RWPE2 (cell line): ENCODE data around the gene BIRC2.
A peak's percentile ranks its signal among the peaks of the same experiment; 100 is the strongest.

Source experiments
- ATAC-seq: fragments of 200-7000 bp; cut with Tn5 transposase; 3 replicates; pipeline ENCODE4 v1.9.1; 2021; ENCODE audit warnings: low read depth
- DNase-seq: peaks from one replicate; pipeline ENCODE4 v3.0.0-alpha.2; 2020; ENCODE audit warnings: low spot score
- H3K27ac ChIP-seq: fragments of 450-650 bp; 2 replicates; pipeline ENCODE4 v1.5.1; 2017; ENCODE audit warnings: mild to moderate bottlenecking; ENCODE audit not compliant: poor library complexity, severe bottlenecking
- H3K27me3 ChIP-seq: fragments of 250-450 bp; sonication (Bioruptor Pico); 2 replicates; pipeline ENCODE4 v1.5.1; 2021; ENCODE audit warnings: mild to moderate bottlenecking, moderate library complexity; ENCODE audit not compliant: insufficient read depth, poor library complexity, severe bottlenecking
- H3K36me3 ChIP-seq: fragments of 250-450 bp; sonication (Bioruptor Pico); 2 replicates; pipeline ENCODE4 v1.5.1; 2020; ENCODE audit warnings: low read depth, mild to moderate bottlenecking, moderate library complexity
- H3K4me1 ChIP-seq: fragments of 250-450 bp; sonication (Bioruptor Pico); 2 replicates; pipeline ENCODE4 v1.5.1; 2021; ENCODE audit warnings: mild to moderate bottlenecking, moderate library complexity; ENCODE audit not compliant: insufficient read depth, poor library complexity, severe bottlenecking
- H3K4me3 ChIP-seq: fragments of 250-450 bp; sonication (Bioruptor Pico); 2 replicates; pipeline ENCODE4 v1.5.1; 2021; ENCODE audit warnings: mild to moderate bottlenecking, moderate library complexity; ENCODE audit not compliant: severe bottlenecking
- H3K9me3 ChIP-seq: fragments of 250-450 bp; sonication (Bioruptor Pico); 2 replicates; pipeline ENCODE4 v1.5.1; 2021; ENCODE audit warnings: mild to moderate bottlenecking, moderate library complexity; ENCODE audit not compliant: severe bottlenecking
- CTCF ChIP-seq: fragments of 450-650 bp; IDR thresholded peaks from one replicate; pipeline ENCODE4 v1.5.1; 2017; ENCODE audit warnings: mild to moderate bottlenecking, moderate library complexity; ENCODE audit not compliant: poor library complexity, severe bottlenecking

Gene BIRC2

DNA sequence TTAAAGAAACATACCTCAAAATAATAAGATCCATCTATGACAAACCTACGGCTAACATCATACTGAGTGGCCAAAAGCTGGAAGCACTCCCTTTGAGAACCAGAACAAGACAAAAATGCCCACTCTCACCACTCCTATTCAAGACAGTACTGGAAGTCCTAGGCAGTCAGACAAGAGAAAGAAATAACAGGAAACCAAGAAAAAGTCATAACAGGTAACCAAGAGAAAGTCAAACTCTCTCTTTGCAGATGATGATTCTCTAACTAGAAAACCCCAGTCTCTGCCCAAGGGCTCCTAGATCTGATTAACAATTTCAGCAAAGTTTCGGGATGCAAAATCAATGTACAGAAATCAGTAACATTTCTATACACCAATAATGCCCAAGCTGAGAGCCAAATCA lies 70.0 kb downstream of the BIRC2 start:
- peaks cover 8% of the 10 kb centered on the region; the same call in 1 of the 2 replicates for H3K36me3 ChIP-seq
- no peak for TF ChIP-seq CTCF
- no peak for ATAC-seq
- H3K9me3 ChIP-seq: peaks cover 2% of the 10 kb centered on the region
- H3K4me3 ChIP-seq: no peak overlapping the region
- no peaks in the 10 kb centered on the region for H3K27me3 ChIP-seq
- no peak overlapping the region for H3K27ac ChIP-seq
- DNase-seq: no peak
- peaks cover 12% of the 10 kb centered on the region for H3K4me1 ChIP-seq

DNA sequence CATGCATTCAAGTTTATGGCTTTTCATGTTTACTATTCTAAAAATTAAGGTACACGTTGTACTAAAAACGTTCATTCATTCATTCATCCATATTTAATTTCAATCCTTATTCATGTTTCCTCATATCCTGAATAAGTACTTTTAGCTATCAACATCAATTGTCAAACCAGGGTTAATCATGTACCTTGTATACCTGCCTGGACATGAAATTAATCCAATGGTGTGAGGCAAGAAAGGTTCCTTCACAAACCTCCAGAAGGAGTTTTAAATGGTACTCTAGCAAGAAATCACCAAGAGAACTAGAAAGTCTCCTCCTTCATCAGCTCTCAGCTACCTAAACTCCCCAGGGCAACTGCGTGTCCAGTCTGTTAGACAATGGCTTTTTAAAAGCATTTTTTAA lies 72.2 kb downstream of the BIRC2 start:
- no peak overlapping the region for H3K27ac ChIP-seq
- DNase-seq (no peak), ATAC-seq (peak; percentile 68)
- no peak overlapping the region for H3K4me3 ChIP-seq
- peaks cover 2% of the 10 kb centered on the region for H3K9me3 ChIP-seq
- TF ChIP-seq CTCF: no peak
- peaks cover 8% of the 10 kb centered on the region; the same call in 1 of the 2 replicates for H3K36me3 ChIP-seq
- H3K4me1 ChIP-seq: peaks cover 10% of the 10 kb centered on the region
- H3K27me3 ChIP-seq: no peaks in the 10 kb centered on the region

GRCh38 chr11:102420547-102420946 lies 73.5 kb downstream of the BIRC2 start:
- no peak for ATAC-seq
- Histone ChIP-seq H3K27ac (no peak overlapping the region), H3K9me3 (peaks cover 2% of the 10 kb centered on the region), H3K36me3 (peaks cover 8% of the 10 kb centered on the region; the same call in 1 of the 2 replicates), H3K27me3 (no peaks in the 10 kb centered on the region), H3K4me3 (no peak overlapping the region), H3K4me1 (peaks cover 10% of the 10 kb centered on the region)
- no peak for DNase-seq
- no peak for TF ChIP-seq CTCF

- ATAC-seq (no peak), DNase-seq (no peak)
- no peak for TF ChIP-seq CTCF
- peaks cover 8% of the 10 kb centered on the region; the same call in 1 of the 2 replicates for H3K36me3 ChIP-seq
- H3K4me1 ChIP-seq: peaks cover 10% of the 10 kb centered on the region
- H3K27me3 ChIP-seq: no peaks in the 10 kb centered on the region
- no peak overlapping the region for H3K4me3 ChIP-seq
- H3K27ac ChIP-seq: no peak overlapping the region
- peaks cover 1% of the 10 kb centered on the region for H3K9me3 ChIP-seq
These were observed 74.2 kb downstream of the BIRC2 start for GRCh38 chr11:102421261-102421660.

DNA sequence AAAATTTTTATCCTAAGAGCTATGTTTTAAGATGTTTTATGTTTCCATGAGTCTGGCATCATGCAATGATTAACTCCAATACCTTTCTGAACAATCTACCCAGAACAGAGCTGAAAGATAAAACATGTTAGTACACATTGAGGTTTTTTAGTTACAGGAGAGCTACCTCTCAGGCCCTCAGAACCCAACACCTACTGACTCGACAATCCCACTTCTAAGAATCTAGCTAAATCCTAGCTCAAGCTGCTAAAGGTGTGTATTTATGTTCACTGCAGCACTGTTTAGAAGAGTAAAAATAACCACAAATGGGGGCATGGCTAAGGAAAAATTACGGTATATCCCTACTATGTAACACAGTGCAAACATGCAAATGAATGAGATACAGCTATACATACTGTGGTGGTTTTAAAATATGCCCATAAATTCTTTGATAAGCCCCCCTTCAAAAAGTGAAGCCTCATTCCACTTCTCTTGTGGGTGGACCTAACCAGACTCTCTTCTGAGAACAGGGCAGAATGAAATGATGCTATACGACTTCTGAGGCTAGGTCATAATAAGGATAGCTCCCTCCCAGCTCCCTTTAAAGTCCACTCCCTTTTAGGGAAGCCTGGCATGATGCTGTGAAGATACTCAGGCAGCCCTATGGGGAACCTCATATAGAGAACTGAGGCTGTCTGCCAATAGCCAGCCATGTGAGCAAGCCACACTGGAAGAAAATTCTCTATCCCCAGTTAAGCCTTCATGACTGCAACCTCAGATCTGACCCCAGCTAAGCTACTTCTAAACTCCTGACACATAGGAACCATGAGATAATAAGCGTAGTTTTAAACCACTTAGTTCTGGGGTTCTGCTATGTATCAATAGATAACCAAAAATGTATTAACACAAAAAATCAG lies 76.1 kb downstream of the BIRC2 start:
- DNase-seq (no peak), ATAC-seq (no peak)
- Histone ChIP-seq H3K27me3 (no peaks in the 10 kb centered on the region), H3K9me3 (no peaks in the 10 kb centered on the region), H3K4me3 (no peak overlapping the region), H3K27ac (no peak overlapping the region), H3K4me1 (peaks cover 10% of the 10 kb centered on the region), H3K36me3 (peaks cover 8% of the 10 kb centered on the region; the same call in 1 of the 2 replicates)
- no peak for TF ChIP-seq CTCF
